Activated T-helper 2 cell treated with anti-CD3 and anti-CD28 coated beads, Interferon-gamma antibody, Interleukin-2, Interleukin-4, amounts not matched to agents 10 μg/mL and 5 μg/mL and 100 μg/mL, durations not matched to agents 14 hours and 24 hours and 36 hours (primary cell): ENCODE data around the gene RELB. TPM values are rescaled to one million over a fixed set of nuclear protein-coding genes. Genes with fewer than 3 reads are reported as not detected.
A peak's percentile ranks its signal among the peaks of the same experiment; 100 is the strongest.

Experiments used
- DNase-seq: peaks from one replicate; pipeline ENCODE4 v3.0.0; 2021; ENCODE audit warnings: low spot score
- H3K27ac Mint-ChIP-seq: one replicate; pipeline ENCODE4 v1.8.0; 2021; ENCODE audit warnings: mixed read lengths
- H3K27me3 Mint-ChIP-seq: one replicate; pipeline ENCODE4 v1.8.0; 2021; ENCODE audit warnings: low read depth, mixed read lengths
- H3K36me3 Mint-ChIP-seq: one replicate; pipeline ENCODE4 v1.8.0; 2021; ENCODE audit warnings: low read depth, mixed read lengths
- H3K4me1 Mint-ChIP-seq: one replicate; pipeline ENCODE4 v1.8.0; 2021; ENCODE audit warnings: low read depth, mixed read lengths
- H3K4me3 Mint-ChIP-seq: one replicate; pipeline ENCODE4 v1.8.0; 2021; ENCODE audit warnings: low read depth, mild to moderate bottlenecking, moderate library complexity, mixed read lengths
- H3K9me3 Mint-ChIP-seq: one replicate; pipeline ENCODE4 v1.8.0; 2021; ENCODE audit warnings: mixed read lengths
- intact Hi-C: fragments of 100-400 bp; cut with micrococcal nuclease; formaldehyde crosslinking; loops from one replicate; pipeline ENCODE4 v1.15.1; 2023
- total RNA-seq: library from RNA; stranded (reverse); gene quantifications from 2 replicates; pipeline ENCODE4 v1.2.3, GENCODE V29; 2022

Gene RELB
- total RNA-seq, 1 donor from 2014 or later: 62.7 TPM

DNA sequence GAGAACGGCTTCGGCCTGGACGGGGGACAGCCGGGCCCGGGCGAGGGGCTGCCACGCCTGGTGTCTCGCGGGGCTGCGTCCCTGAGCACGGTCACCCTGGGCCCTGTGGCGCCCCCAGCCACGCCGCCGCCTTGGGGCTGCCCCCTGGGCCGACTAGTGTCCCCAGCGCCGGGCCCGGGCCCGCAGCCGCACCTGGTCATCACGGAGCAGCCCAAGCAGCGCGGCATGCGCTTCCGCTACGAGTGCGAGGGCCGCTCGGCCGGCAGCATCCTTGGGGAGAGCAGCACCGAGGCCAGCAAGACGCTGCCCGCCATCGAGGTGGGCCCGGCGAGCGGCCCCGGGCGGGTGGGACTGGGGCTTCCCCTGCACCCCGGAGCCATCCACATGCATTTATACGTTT, 10.7 kb downstream of the RELB start:
- Mint-ChIP-seq H3K27ac (no peak overlapping the region), H3K4me1 (peaks cover 7% of the 10 kb centered on the region), H3K27me3 (no peaks in the 10 kb centered on the region), H3K9me3 (no peaks in the 10 kb centered on the region), H3K4me3 (no peak overlapping the region), H3K36me3 (peaks cover 59% of the 10 kb centered on the region)
- intact Hi-C loops: no loop called here
- DNase-seq: no peak

DNA sequence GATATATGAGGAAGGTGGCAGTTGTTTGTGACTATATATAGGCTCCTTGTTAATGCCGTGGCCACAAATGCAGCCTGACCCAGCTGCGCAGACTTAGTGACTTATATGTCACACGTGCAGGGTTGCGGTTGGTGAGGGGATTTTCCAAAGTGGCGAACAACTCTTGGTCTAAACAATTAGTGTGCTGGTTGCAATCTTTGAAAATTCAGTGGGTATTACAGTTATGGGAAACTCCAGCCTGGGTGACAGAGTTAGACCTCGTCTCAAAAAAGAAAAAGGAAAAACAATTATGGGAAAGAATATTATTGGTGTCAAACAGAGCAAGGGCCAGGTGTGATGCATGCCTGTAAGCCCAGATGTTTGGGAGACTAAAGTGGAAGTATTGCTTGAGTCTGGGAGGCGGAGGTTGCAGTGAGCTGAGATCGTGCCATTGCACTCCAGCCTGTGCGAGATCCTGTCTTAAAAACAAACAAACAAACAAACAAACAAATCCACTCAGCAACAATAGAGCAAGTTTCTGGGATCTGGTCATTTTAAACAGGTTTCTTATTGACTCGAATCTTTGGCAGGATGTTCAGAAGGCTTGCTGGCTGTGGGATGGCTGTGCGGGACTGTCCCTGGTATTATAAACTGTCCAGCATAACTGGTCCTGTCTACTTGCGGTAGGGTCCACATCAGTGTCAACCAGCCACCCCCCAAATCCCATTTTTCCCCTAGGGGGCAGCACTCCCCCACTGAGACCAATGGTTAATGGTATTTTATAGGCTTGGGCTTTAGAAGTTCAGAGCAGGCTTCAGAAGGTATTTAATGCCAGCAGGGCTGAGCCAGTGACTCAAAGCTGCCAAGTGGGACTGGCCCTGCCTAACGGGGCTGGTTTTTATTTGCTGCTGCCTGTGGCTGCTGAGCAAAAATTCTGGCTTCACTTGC, 15.4 kb downstream of the RELB start:
- Mint-ChIP-seq H3K27ac (peak overlapping the region; percentile 77), H3K4me1 (peaks cover 7% of the 10 kb centered on the region), H3K27me3 (no peaks in the 10 kb centered on the region), H3K4me3 (peak overlapping the region; percentile 19), H3K36me3 (peaks cover 45% of the 10 kb centered on the region), H3K9me3 (no peaks in the 10 kb centered on the region)
- intact Hi-C loops: no loop called here
- peak; percentile 46 for DNase-seq

DNA sequence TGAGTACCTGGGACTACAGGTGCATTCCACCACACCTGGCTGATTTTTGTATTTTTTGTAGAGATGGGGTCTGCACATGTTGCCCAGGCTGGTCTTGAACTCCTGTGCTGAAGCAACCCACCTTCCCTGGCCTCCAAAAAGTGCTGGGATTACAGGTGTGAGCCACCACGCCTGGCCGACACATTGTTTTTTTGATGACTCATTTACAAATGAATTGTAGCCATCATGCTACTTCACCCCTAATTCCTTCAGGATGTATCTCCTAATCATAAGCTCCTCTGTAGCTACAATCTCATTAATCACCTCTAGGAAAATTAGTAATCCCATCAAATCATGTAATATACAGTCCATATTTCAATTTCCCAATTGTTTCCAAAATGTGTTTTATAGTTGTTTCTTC, 17.9 kb downstream of the RELB start:
- H3K4me1 Mint-ChIP-seq: peaks cover 7% of the 10 kb centered on the region
- no peak overlapping the region for H3K4me3 Mint-ChIP-seq
- no peaks in the 10 kb centered on the region for H3K27me3 Mint-ChIP-seq
- intact Hi-C loops: no loop called here
- no peaks in the 10 kb centered on the region for H3K9me3 Mint-ChIP-seq
- H3K27ac Mint-ChIP-seq: no peak overlapping the region
- H3K36me3 Mint-ChIP-seq: peaks cover 47% of the 10 kb centered on the region
- DNase-seq: no peak

DNA sequence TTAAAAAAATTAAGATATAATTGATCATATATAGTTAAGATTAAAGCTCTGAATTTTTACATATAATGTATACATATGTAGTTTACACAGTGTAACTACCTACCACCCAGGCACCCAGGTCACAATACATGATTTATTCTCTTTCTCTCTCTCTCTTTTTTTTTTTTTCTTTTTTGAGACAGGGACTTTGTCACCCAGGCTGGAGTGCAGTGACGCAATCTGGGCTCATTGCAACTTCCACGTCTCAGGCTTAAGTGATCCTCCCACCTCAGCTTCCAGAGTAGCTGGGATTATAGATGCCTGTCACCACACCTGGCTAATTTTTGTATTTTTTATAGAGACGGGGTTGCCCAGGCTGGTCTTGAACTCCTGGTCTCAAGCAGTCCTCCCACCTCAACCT, 18.8 kb downstream of the RELB start:
- Mint-ChIP-seq H3K27ac (no peak overlapping the region), H3K9me3 (no peaks in the 10 kb centered on the region), H3K4me3 (no peak overlapping the region), H3K36me3 (peaks cover 42% of the 10 kb centered on the region), H3K27me3 (no peaks in the 10 kb centered on the region), H3K4me1 (peaks cover 7% of the 10 kb centered on the region)
- intact Hi-C loops: no loop called here
- no peak for DNase-seq

DNA sequence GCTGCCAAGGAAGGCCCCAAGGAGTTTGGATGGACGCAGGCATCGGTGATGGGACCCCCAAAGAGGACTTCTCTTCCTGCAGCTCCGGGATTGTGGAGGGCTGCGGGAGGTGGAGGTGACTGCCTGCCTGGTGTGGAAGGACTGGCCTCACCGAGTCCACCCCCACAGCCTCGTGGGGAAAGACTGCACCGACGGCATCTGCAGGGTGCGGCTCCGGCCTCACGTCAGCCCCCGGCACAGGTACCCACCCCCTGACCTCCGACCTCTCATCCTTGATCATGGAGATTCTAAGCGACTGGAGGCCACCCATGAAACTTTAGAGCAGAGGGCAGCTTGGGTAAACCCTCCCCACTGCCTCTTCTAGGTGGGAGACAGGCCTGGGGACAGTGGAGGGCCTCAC, 20.7 kb downstream of the RELB start:
- intact Hi-C loops: no loop called here
- Mint-ChIP-seq H3K9me3 (no peaks in the 10 kb centered on the region), H3K4me1 (no peaks in the 10 kb centered on the region), H3K36me3 (peaks cover 45% of the 10 kb centered on the region), H3K4me3 (no peak overlapping the region), H3K27me3 (no peaks in the 10 kb centered on the region), H3K27ac (no peak overlapping the region)
- DNase-seq: no peak

DNA sequence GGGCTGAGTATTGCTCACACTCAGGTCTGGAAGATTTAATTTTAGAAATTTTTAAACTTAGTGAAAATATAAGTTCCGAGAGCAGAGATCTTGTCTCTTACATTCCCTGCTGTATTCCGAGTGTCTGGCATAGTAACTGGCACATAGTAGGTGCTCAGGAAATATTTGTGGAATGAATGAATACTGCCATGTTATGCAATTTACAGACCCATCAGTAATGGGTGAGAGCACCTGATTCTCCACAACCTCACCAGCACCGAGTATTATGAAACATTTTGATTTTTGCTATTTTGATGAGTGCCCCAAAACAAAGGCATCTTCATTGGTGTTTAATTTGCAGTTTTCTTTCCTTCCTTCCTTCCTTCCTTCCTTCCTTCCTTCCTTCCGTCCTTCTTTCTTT, 21.8 kb downstream of the RELB start:
- no peak for DNase-seq
- Mint-ChIP-seq H3K36me3 (peaks cover 51% of the 10 kb centered on the region), H3K9me3 (no peaks in the 10 kb centered on the region), H3K27me3 (no peaks in the 10 kb centered on the region), H3K4me3 (no peak overlapping the region), H3K27ac (no peak overlapping the region), H3K4me1 (no peaks in the 10 kb centered on the region)
- intact Hi-C loops: no loop called here

DNA sequence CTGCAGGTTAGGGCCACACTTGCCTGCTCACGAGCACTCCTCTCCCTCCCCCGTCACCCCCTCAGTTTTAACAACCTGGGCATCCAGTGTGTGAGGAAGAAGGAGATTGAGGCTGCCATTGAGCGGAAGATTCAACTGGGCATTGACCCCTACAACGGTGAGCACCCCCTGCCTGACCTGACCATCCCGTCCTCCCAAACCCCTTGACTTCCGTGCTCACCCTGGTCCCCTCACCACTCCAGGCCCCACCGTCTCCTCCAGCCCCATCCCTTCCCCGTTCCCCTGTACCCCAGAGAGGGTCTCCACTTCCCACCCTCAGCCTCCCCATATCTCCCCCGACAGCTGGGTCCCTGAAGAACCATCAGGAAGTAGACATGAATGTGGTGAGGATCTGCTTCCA, 24.0 kb downstream of the RELB start:
- Mint-ChIP-seq H3K27ac (no peak overlapping the region), H3K9me3 (no peaks in the 10 kb centered on the region), H3K4me1 (no peaks in the 10 kb centered on the region), H3K27me3 (no peaks in the 10 kb centered on the region), H3K4me3 (no peak overlapping the region), H3K36me3 (peaks cover 64% of the 10 kb centered on the region)
- DNase-seq: no peak
- intact Hi-C loops: no loop called here

DNA sequence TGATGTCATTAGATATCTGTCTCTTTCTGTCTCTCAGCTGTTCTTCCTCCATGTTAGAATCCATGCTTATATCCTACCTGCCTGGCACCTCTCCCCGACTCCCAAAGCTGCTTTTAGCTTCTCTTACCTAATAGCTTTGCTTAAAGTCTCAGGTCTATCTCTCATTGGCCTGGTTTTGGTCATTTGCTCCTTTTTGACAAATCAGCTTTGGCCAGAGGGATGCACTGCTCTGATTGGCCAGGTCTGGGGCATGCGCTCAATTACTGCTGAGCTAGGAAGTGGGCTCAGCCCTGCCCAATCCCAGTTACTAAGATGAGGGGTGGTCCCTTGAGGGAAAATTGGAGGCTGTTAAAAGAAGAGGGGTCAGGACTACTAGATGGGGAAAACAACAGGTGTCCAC, 26.1 kb downstream of the RELB start:
- no peaks in the 10 kb centered on the region for H3K4me1 Mint-ChIP-seq
- intact Hi-C loops: no loop called here
- no peaks in the 10 kb centered on the region for H3K9me3 Mint-ChIP-seq
- H3K27me3 Mint-ChIP-seq: no peaks in the 10 kb centered on the region
- no peak overlapping the region for H3K27ac Mint-ChIP-seq
- H3K36me3 Mint-ChIP-seq: peaks cover 73% of the 10 kb centered on the region
- no peak overlapping the region for H3K4me3 Mint-ChIP-seq
- no peak for DNase-seq

DNA sequence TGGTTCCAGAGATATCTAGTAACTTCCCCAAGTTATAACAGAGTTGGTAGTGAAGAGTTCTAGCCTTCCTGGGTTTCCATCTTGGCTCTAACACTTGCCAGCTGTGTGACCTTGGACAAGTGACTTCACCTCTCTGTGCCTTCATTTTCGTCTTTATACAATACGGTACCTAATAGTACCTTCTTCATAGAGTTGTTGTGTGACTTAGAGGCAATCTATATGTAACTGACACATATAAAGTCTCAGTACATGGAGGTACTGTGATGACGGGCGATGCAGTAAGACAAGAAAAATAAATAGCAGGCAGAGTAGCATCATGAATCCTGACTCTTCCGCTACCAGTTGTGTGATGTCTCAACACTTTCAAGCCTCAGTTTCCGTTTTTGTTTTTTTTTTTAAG, 29.6 kb downstream of the RELB start:
- no peaks in the 10 kb centered on the region for H3K27me3 Mint-ChIP-seq
- no peaks in the 10 kb centered on the region for H3K9me3 Mint-ChIP-seq
- H3K4me1 Mint-ChIP-seq: no peaks in the 10 kb centered on the region
- H3K4me3 Mint-ChIP-seq: no peak overlapping the region
- H3K36me3 Mint-ChIP-seq: peaks cover 81% of the 10 kb centered on the region
- no peak overlapping the region for H3K27ac Mint-ChIP-seq
- intact Hi-C loops: no loop called here
- no peak for DNase-seq

DNA sequence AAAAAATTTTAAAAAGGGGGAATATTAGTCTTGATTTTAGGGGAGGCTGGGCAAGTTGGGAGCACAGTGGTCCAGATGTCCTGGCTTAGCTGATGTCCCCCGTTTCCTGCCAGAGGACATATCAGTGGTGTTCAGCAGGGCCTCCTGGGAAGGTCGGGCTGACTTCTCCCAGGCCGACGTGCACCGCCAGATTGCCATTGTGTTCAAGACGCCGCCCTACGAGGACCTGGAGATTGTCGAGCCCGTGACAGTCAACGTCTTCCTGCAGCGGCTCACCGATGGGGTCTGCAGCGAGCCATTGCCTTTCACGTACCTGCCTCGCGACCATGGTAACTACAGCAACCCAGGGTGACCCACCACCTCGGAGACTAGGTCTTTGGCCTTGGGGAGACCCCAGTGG, 31.2 kb downstream of the RELB start:
- intact Hi-C loops: no loop called here
- Mint-ChIP-seq H3K27ac (no peak overlapping the region), H3K4me3 (no peak overlapping the region), H3K9me3 (no peaks in the 10 kb centered on the region), H3K36me3 (peaks cover 70% of the 10 kb centered on the region), H3K27me3 (no peaks in the 10 kb centered on the region), H3K4me1 (no peaks in the 10 kb centered on the region)
- no peak for DNase-seq

DNA sequence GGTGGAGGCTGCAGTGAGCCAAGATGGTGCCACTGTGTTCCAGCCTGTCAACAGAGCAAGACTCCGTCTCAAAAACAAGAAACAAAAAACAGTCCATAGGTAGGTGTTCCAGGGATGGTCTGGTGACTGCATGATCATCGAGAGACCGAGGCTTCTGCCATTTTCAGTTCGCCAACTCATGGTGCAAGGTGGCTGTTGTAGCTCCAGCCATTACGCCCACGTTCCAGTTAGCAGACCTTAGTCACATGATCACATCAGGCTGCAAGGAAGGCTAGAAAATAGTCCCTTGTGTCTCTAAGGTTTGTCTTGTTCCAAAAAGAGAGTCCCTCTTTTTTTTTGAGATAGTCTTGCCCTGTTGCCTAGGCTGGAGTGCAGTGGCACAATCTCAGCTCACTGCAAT, 34.5 kb downstream of the RELB start:
- Mint-ChIP-seq H3K4me3 (no peak overlapping the region), H3K9me3 (no peaks in the 10 kb centered on the region), H3K36me3 (peaks cover 61% of the 10 kb centered on the region)

DNA sequence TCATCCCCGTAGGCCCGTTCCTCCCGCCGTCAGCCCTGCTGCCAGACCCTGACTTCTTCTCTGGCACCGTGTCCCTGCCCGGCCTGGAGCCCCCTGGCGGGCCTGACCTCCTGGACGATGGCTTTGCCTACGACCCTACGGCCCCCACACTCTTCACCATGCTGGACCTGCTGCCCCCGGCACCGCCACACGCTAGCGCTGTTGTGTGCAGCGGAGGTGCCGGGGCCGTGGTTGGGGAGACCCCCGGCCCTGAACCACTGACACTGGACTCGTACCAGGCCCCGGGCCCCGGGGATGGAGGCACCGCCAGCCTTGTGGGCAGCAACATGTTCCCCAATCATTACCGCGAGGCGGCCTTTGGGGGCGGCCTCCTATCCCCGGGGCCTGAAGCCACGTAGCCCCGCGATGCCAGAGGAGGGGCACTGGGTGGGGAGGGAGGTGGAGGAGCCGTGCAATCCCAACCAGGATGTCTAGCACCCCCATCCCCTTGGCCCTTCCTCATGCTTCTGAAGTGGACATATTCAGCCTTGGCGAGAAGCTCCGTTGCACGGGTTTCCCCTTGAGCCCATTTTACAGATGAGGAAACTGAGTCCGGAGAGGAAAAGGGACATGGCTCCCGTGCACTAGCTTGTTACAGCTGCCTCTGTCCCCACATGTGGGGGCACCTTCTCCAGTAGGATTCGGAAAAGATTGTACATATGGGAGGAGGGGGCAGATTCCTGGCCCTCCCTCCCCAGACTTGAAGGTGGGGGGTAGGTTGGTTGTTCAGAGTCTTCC, 36.3 kb downstream of the RELB start:
- Mint-ChIP-seq H3K36me3 (peaks cover 61% of the 10 kb centered on the region), H3K4me3 (peak overlapping the region; percentile 64), H3K9me3 (no peaks in the 10 kb centered on the region), H3K27ac (peak overlapping the region; percentile 49), H3K4me1 (peaks cover 21% of the 10 kb centered on the region), H3K27me3 (no peaks in the 10 kb centered on the region)
- intact Hi-C loops: loop anchor here (5.0 kb wide), 1 partner anchor 40 kb away; the partner anchor contains the start of genes GEMIN7 and ZNF296
- DNase-seq: no peak

More for the DNA sequence above, 34.5 kb downstream of the RELB start:
- no peaks in the 10 kb centered on the region for H3K27me3 Mint-ChIP-seq
- no peak overlapping the region for H3K27ac Mint-ChIP-seq
- intact Hi-C loops: loop anchor here (5.0 kb wide), 1 partner anchor 42 kb away; the partner anchor contains the start of genes GEMIN7 and ZNF296
- peaks cover 13% of the 10 kb centered on the region for H3K4me1 Mint-ChIP-seq
- no peak for DNase-seq
